ENCODE results near the gene HNRNPU.

The HNRNPU gene

GRCh38 chr1:244860914-244861610 is 3.3 kb downstream of the HNRNPU start:
- peak overlapping the region; percentile 79 for H3K4me2 ChIP-seq (ENCODE audit: low read depth, low read length)
- TF ChIP-seq EZH2phosphoT487 (IDR thresholded peaks at IDR 0.05; ENCODE audit: low read length) = no peak
- no peak for TF ChIP-seq EZH2 (optimal IDR thresholded peaks at IDR 0.05; ENCODE audit: low read depth, low read length)
- TF ChIP-seq, protein P1, sequence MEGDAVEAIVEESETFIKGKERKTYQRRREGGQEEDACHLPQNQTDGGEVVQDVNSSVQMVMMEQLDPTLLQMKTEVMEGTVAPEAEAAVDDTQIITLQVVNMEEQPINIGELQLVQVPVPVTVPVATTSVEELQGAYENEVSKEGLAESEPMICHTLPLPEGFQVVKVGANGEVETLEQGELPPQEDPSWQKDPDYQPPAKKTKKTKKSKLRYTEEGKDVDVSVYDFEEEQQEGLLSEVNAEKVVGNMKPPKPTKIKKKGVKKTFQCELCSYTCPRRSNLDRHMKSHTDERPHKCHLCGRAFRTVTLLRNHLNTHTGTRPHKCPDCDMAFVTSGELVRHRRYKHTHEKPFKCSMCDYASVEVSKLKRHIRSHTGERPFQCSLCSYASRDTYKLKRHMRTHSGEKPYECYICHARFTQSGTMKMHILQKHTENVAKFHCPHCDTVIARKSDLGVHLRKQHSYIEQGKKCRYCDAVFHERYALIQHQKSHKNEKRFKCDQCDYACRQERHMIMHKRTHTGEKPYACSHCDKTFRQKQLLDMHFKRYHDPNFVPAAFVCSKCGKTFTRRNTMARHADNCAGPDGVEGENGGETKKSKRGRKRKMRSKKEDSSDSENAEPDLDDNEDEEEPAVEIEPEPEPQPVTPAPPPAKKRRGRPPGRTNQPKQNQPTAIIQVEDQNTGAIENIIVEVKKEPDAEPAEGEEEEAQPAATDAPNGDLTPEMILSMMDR (IDR thresholded peaks at IDR 0.05; ENCODE audit: low read length) = no peak
- H3K27ac ChIP-seq (ENCODE audit: low read length) = no peak overlapping the region

GRCh38 chr1:244860078-244860477 is 4.3 kb downstream of the HNRNPU start:
- Histone ChIP-seq H3K4me2 (ENCODE audit: low read depth, low read length) (peak overlapping the region; percentile 79; the same call in 1 of the 2 replicates), H3K4me3 (ENCODE audit: low read length) (no peak overlapping the region), H3K9me2 (replicated peaks; ENCODE audit: insufficient read depth, low read length) (no peaks in the 10 kb centered on the region), H3K27ac (ENCODE audit: low read length) (no peak overlapping the region), H3K9me3 (replicated peaks; ENCODE audit: insufficient read depth, low read length) (no peaks in the 10 kb centered on the region), H3F3A (ENCODE audit: insufficient read depth, low read length) (peaks cover 51% of the 10 kb centered on the region), H3K9ac (ENCODE audit: low read length) (no peak overlapping the region), H3K4me1 (ENCODE audit: low read length) (0 out of 2 replicates have a peak, but pooled peaks cover 9% of the 10 kb centered on the region), H3K79me2 (ENCODE audit: low read length) (peaks cover 93% of the 10 kb centered on the region), H4K20me1 (ENCODE audit: insufficient read depth, low read length) (peaks cover 75% of the 10 kb centered on the region), H3K27me3 (replicated peaks; ENCODE audit: insufficient read depth, low read length) (no peaks in the 10 kb centered on the region), H2AFZ (ENCODE audit: low read length) (no peak overlapping the region), H3K36me3 (replicated peaks; ENCODE audit: insufficient read depth, low read length) (peaks cover 58% of the 10 kb centered on the region)
- TF ChIP-seq EZH2 (optimal IDR thresholded peaks at IDR 0.05; ENCODE audit: low read depth, low read length) (no peak), EZH2phosphoT487 (IDR thresholded peaks at IDR 0.05; ENCODE audit: low read length) (no peak)
- TF ChIP-seq, protein P1 (IDR thresholded peaks at IDR 0.05; ENCODE audit: low read length) = no peak
- DNase-seq = no peak

More at GRCh38 chr1:244860914-244861610, 3.3 kb downstream of the HNRNPU start:
- peak overlapping the region; percentile 81; the same call in 1 of the 2 replicates for H3K9ac ChIP-seq (ENCODE audit: low read length)
- H4K20me1 ChIP-seq (ENCODE audit: insufficient read depth, low read length) = peaks cover 65% of the 10 kb centered on the region
- peaks cover 43% of the 10 kb centered on the region for H3F3A ChIP-seq (ENCODE audit: insufficient read depth, low read length)
- H3K4me1 ChIP-seq (ENCODE audit: low read length) = 0 out of 2 replicates have a peak, but pooled peaks cover 9% of the 10 kb centered on the region
- no peak for DNase-seq
- H3K9me3 ChIP-seq (replicated peaks; ENCODE audit: insufficient read depth, low read length) = no peaks in the 10 kb centered on the region
- peaks cover 50% of the 10 kb centered on the region for H3K36me3 ChIP-seq (replicated peaks; ENCODE audit: insufficient read depth, low read length)
- no peak overlapping the region for H2AFZ ChIP-seq (ENCODE audit: low read length)
- H3K79me2 ChIP-seq (ENCODE audit: low read length) = peaks cover 83% of the 10 kb centered on the region
- H3K4me3 ChIP-seq (ENCODE audit: low read length) = peak overlapping the region; percentile 94
- no peaks in the 10 kb centered on the region for H3K27me3 ChIP-seq (replicated peaks; ENCODE audit: insufficient read depth, low read length)
- H3K9me2 ChIP-seq (replicated peaks; ENCODE audit: insufficient read depth, low read length) = no peaks in the 10 kb centered on the region

GRCh38 chr1:244858357-244858756 is 6.0 kb downstream of the HNRNPU start:
- Histone ChIP-seq H3K9me2 (replicated peaks; ENCODE audit: insufficient read depth, low read length) (no peaks in the 10 kb centered on the region), H3K4me2 (ENCODE audit: low read depth, low read length) (no peak overlapping the region), H3K9ac (ENCODE audit: low read length) (no peak overlapping the region), H3K27ac (ENCODE audit: low read length) (no peak overlapping the region), H2AFZ (ENCODE audit: low read length) (no peak overlapping the region), H4K20me1 (ENCODE audit: insufficient read depth, low read length) (peaks cover 82% of the 10 kb centered on the region), H3K4me1 (ENCODE audit: low read length) (0 out of 2 replicates have a peak, but pooled peaks cover 9% of the 10 kb centered on the region), H3K79me2 (ENCODE audit: low read length) (peaks cover 96% of the 10 kb centered on the region), H3K9me3 (replicated peaks; ENCODE audit: insufficient read depth, low read length) (no peaks in the 10 kb centered on the region), H3K36me3 (replicated peaks; ENCODE audit: insufficient read depth, low read length) (peaks cover 62% of the 10 kb centered on the region), H3F3A (ENCODE audit: insufficient read depth, low read length) (peaks cover 44% of the 10 kb centered on the region), H3K27me3 (replicated peaks; ENCODE audit: insufficient read depth, low read length) (no peaks in the 10 kb centered on the region), H3K4me3 (ENCODE audit: low read length) (no peak overlapping the region)
- no peak for DNase-seq
- TF ChIP-seq, protein P1 (IDR thresholded peaks at IDR 0.05; ENCODE audit: low read length) = no peak
- TF ChIP-seq EZH2 (optimal IDR thresholded peaks at IDR 0.05; ENCODE audit: low read depth, low read length) (no peak), EZH2phosphoT487 (IDR thresholded peaks at IDR 0.05; ENCODE audit: low read length) (no peak)

All from MM.1S (cell line).